ENCODE results near the gene LAX1.

LAX1 gene

DNA sequence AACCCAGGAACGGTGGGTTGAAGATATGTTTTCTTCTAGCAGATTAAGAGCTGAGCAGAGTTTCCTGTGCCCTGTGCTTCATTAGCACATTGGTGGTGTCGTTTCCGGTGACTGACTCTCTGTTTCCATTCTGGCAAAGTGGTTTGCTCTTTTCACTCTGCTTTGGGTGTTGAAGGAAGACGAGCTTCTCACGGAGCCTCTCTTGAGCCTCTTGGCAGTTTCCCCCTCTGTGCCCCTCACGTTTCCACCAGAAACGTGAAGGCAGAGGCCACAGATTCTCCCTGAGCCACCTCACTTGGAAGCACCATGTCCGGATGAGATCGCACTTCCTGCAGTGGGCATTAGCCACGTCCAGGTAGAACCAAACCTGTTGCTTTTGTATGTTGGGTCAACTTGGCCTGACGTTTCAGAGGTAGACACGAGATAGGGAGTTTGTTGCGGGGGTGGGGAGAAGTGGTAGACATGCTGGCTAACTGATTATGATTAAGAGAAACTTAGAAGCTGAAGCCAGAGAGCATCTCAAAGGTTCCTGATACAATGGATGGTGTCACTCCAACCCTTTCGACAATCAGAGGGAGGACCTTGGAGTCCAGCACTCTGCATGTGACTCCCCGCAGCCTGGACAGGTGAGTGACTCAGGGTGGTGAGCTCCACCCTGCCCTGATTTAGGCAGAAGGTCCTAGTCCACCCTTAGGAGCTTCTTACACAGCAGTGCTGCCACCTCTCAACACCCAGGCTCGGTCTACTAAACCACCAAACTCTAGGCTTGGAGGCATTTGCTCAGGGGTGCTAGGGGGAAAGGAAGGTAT lies at the start of gene LAX1:
Gene LAX1, plus strand, starts transcription at position 155 of the 809 bp plus-strand sequence. Its CDS starts 383 bp downstream, at position 538.
- no peak for TF ChIP-seq EZH2phosphoT487 (IDR thresholded peaks at IDR 0.05; ENCODE audit: borderline replicate concordance)
- TF ChIP-seq, protein P1, sequence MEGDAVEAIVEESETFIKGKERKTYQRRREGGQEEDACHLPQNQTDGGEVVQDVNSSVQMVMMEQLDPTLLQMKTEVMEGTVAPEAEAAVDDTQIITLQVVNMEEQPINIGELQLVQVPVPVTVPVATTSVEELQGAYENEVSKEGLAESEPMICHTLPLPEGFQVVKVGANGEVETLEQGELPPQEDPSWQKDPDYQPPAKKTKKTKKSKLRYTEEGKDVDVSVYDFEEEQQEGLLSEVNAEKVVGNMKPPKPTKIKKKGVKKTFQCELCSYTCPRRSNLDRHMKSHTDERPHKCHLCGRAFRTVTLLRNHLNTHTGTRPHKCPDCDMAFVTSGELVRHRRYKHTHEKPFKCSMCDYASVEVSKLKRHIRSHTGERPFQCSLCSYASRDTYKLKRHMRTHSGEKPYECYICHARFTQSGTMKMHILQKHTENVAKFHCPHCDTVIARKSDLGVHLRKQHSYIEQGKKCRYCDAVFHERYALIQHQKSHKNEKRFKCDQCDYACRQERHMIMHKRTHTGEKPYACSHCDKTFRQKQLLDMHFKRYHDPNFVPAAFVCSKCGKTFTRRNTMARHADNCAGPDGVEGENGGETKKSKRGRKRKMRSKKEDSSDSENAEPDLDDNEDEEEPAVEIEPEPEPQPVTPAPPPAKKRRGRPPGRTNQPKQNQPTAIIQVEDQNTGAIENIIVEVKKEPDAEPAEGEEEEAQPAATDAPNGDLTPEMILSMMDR (conservative IDR thresholded peaks at IDR 0.05; ENCODE audit: low read length) = no peak
- Histone ChIP-seq H3K27me3 (ENCODE audit: insufficient read depth, low read length, poor library complexity, severe bottlenecking) (no peaks in the 10 kb centered on the region), H4K20me1 (ENCODE audit: insufficient read depth, low read length, poor library complexity, severe bottlenecking) (no peaks in the 10 kb centered on the region), H3K79me2 (ENCODE audit: insufficient read depth, low read length) (peaks cover 33% of the 10 kb centered on the region), H3K4me3 (ENCODE audit: low read length, poor library complexity, severe bottlenecking) (peak within 1 kb of the TSS; percentile 76), H2AFZ (ENCODE audit: low read length) (peak within 1 kb of the TSS; percentile 32), H3K9ac (ENCODE audit: low read depth, low read length, poor library complexity, severe bottlenecking) (peak within 1 kb of the TSS; percentile 83), H3K9me3 (ENCODE audit: insufficient read depth, low read depth, low read length) (no peaks in the 10 kb centered on the region), H3K36me3 (ENCODE audit: insufficient read depth, low read length) (no peaks in the 10 kb centered on the region), H3K4me1 (ENCODE audit: insufficient read depth, low read length, poor library complexity, severe bottlenecking) (peaks cover 53% of the 10 kb centered on the region), H3F3A (ENCODE audit: low read depth) (peaks cover 18% of the 10 kb centered on the region), H3K4me2 (ENCODE audit: low read depth, low read length, poor library complexity, severe bottlenecking) (peak within 1 kb of the TSS; percentile 75), H3K9me2 (replicated peaks; ENCODE audit: low read depth, low read length) (no peaks in the 10 kb centered on the region)

GRCh38 chr1:203717120-203717519 lies 47.9 kb upstream of the LAX1 start:
- TF ChIP-seq, protein P1 (conservative IDR thresholded peaks at IDR 0.05; ENCODE audit: low read length) = no peak
- no peaks in the 10 kb centered on the region for H3K79me2 ChIP-seq (ENCODE audit: insufficient read depth, low read length)
- H3K9me2 ChIP-seq (replicated peaks; ENCODE audit: low read depth, low read length) = no peaks in the 10 kb centered on the region
- no peak overlapping the region for H3K9ac ChIP-seq (ENCODE audit: low read depth, low read length, poor library complexity, severe bottlenecking)
- no peak overlapping the region for H3K4me3 ChIP-seq (ENCODE audit: low read length, poor library complexity, severe bottlenecking)
- H2AFZ ChIP-seq (ENCODE audit: low read length) = no peak overlapping the region
- peaks cover 72% of the 10 kb centered on the region; the same call in 1 of the 2 replicates for H3K36me3 ChIP-seq (ENCODE audit: insufficient read depth, low read length)
- no peaks in the 10 kb centered on the region for H3K9me3 ChIP-seq (ENCODE audit: insufficient read depth, low read depth, low read length)
- H3F3A ChIP-seq (ENCODE audit: low read depth) = peaks cover 2% of the 10 kb centered on the region; the same call in 1 of the 2 replicates
- H3K4me1 ChIP-seq (ENCODE audit: insufficient read depth, low read length, poor library complexity, severe bottlenecking) = no peaks in the 10 kb centered on the region
- no peaks in the 10 kb centered on the region for H4K20me1 ChIP-seq (ENCODE audit: insufficient read depth, low read length, poor library complexity, severe bottlenecking)
- H3K27me3 ChIP-seq (ENCODE audit: insufficient read depth, low read length, poor library complexity, severe bottlenecking) = no peaks in the 10 kb centered on the region
- H3K4me2 ChIP-seq (ENCODE audit: low read depth, low read length, poor library complexity, severe bottlenecking) = no peak overlapping the region

DNA sequence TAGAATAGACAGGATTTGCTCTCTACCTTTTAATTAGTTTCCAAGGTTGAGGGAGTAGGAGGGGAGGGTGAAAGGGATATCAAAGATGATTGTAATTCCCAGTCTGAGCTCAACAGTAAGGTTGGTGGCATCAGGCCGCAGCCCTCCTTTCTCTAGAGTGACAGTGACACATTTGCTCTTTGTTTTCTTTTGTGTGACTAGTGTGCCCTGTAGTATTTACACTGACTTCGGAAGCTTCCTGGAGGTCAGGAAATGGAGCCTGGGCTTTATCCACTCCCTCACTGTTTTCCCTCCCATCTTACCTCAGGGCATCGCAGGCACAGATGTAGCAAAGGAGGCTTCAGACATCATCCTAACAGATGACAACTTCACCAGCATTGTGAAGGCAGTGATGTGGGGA lies 44.7 kb upstream of the LAX1 start:
- Histone ChIP-seq H3K27me3 (ENCODE audit: insufficient read depth, low read length, poor library complexity, severe bottlenecking) (no peaks in the 10 kb centered on the region), H3K4me2 (ENCODE audit: low read depth, low read length, poor library complexity, severe bottlenecking) (no peak overlapping the region), H3F3A (ENCODE audit: low read depth) (no peaks in the 10 kb centered on the region), H3K9ac (ENCODE audit: low read depth, low read length, poor library complexity, severe bottlenecking) (no peak overlapping the region), H3K79me2 (ENCODE audit: insufficient read depth, low read length) (no peaks in the 10 kb centered on the region), H4K20me1 (ENCODE audit: insufficient read depth, low read length, poor library complexity, severe bottlenecking) (no peaks in the 10 kb centered on the region), H3K9me2 (replicated peaks; ENCODE audit: low read depth, low read length) (no peaks in the 10 kb centered on the region), H3K4me3 (ENCODE audit: low read length, poor library complexity, severe bottlenecking) (no peak overlapping the region), H2AFZ (ENCODE audit: low read length) (no peak overlapping the region), H3K4me1 (ENCODE audit: insufficient read depth, low read length, poor library complexity, severe bottlenecking) (no peaks in the 10 kb centered on the region), H3K36me3 (ENCODE audit: insufficient read depth, low read length) (peaks cover 70% of the 10 kb centered on the region; the same call in 1 of the 2 replicates), H3K9me3 (ENCODE audit: insufficient read depth, low read depth, low read length) (no peaks in the 10 kb centered on the region)
- no peak for TF ChIP-seq EZH2phosphoT487 (IDR thresholded peaks at IDR 0.05; ENCODE audit: borderline replicate concordance)
- TF ChIP-seq, protein P1 (conservative IDR thresholded peaks at IDR 0.05; ENCODE audit: low read length) = no peak
